ENCODE results near the gene GRM4.
A peak's percentile ranks its signal among the peaks of the same experiment; 100 is the strongest.

GRCh38 chr6:34027445-34027936, 118.4 kb downstream of the GRM4 start:
- TF ChIP-seq POLR2A (IDR thresholded peaks at IDR 0.05): no peak
- TF ChIP-seq, protein P1, sequence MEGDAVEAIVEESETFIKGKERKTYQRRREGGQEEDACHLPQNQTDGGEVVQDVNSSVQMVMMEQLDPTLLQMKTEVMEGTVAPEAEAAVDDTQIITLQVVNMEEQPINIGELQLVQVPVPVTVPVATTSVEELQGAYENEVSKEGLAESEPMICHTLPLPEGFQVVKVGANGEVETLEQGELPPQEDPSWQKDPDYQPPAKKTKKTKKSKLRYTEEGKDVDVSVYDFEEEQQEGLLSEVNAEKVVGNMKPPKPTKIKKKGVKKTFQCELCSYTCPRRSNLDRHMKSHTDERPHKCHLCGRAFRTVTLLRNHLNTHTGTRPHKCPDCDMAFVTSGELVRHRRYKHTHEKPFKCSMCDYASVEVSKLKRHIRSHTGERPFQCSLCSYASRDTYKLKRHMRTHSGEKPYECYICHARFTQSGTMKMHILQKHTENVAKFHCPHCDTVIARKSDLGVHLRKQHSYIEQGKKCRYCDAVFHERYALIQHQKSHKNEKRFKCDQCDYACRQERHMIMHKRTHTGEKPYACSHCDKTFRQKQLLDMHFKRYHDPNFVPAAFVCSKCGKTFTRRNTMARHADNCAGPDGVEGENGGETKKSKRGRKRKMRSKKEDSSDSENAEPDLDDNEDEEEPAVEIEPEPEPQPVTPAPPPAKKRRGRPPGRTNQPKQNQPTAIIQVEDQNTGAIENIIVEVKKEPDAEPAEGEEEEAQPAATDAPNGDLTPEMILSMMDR (IDR thresholded peaks at IDR 0.05): peak; percentile 51 to 87 (median 78)

All from Peyer's patch (tissue), 4 donors.